Tibial nerve (tissue), 4 donors: Measurements from ENCODE around the gene SNAP29.

Experiments used
- EP300 ChIP-seq, 2 donors: sonication (generic); formaldehyde crosslinking; IDR thresholded peaks; one replicate each; pipeline ENCODE4 v1.6.1; 2017; ENCODE audit warnings: antibody characterized with exemption in 2 of 2, mild to moderate bottlenecking in 1 of 2
- POLR2A ChIP-seq, 2 donors: fragments of 450-650 bp; IDR thresholded peaks; one replicate each; pipeline ENCODE4 v1.6.1; 2017; ENCODE audit warnings: antibody characterized with exemption in 2 of 2, mild to moderate bottlenecking in 2 of 2, moderate library complexity in 2 of 2
- TF ChIP-seq, protein P1 (sequence below), 5 experiments: fragments of 200-600 bp in 3 of 5; fragments of 450-650 bp in 2 of 5; sonication (generic) in 3 of 5; IDR thresholded peaks; one replicate each; pipeline ENCODE4 v1.5.1; 2016 to 2019; ENCODE audit warnings: antibody characterized with exemption in 5 of 5, mild to moderate bottlenecking in 3 of 5, moderate library complexity in 2 of 5

DNA sequence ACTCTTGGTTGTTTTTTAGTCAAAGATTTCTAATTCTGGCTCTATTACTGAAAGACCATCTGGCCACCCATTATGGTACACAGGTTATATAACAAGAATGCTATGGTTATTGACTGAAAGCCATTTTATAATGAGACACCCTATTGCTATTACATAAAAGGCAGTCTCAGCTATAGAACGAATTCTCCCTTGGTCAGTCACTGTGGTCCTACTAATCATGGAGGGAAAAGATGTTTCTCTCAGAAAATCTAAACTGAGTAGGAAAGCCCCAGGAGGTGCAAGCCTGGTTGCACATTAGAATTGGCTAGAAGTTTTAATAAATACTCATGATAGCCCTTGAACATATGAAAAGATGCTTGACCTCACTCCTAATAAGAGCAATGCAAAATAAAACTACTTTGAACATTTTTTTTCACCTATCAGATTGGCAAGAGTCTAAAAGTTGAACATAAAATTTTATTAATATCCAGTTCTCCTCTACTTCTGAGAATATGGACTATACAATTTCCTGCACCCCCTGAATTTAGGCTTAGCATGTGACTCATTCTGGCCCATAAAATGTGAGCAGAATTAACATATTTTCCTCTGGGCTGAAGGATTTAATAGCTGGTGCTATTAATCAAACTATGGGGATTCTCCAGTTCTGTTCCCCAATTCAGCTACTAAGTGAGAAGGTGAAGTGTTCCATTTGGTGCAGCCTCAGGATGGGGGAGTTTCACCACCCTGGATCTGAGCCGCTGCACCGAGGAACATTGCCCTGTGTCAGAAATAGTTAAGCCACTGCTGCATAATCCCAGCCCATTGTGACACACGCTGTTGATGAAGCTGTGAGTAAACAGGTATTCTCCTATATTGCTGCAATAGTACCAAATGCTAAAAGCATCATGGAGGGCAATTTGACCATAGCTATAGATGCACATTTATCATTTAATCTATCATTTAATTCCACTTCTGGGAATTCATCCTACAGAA, 46.9 kb downstream of the SNAP29 start:
- TF ChIP-seq, protein P1, sequence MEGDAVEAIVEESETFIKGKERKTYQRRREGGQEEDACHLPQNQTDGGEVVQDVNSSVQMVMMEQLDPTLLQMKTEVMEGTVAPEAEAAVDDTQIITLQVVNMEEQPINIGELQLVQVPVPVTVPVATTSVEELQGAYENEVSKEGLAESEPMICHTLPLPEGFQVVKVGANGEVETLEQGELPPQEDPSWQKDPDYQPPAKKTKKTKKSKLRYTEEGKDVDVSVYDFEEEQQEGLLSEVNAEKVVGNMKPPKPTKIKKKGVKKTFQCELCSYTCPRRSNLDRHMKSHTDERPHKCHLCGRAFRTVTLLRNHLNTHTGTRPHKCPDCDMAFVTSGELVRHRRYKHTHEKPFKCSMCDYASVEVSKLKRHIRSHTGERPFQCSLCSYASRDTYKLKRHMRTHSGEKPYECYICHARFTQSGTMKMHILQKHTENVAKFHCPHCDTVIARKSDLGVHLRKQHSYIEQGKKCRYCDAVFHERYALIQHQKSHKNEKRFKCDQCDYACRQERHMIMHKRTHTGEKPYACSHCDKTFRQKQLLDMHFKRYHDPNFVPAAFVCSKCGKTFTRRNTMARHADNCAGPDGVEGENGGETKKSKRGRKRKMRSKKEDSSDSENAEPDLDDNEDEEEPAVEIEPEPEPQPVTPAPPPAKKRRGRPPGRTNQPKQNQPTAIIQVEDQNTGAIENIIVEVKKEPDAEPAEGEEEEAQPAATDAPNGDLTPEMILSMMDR (IDR thresholded peaks at IDR 0.05), result no peak
- no peak for TF ChIP-seq POLR2A (IDR thresholded peaks at IDR 0.05)
- no peak for TF ChIP-seq EP300 (IDR thresholded peaks at IDR 0.05)
